Esophagus muscularis mucosa (tissue), 4 donors: ENCODE data around the gene AGAP1.

Experiments
- CTCF ChIP-seq, 3 experiments: fragments of 200-600 bp in 2 of 3; fragments of 450-650 bp in 1 of 3; sonication (generic) in 2 of 3; IDR thresholded peaks; one replicate each; pipeline ENCODE4 v1.5.1; 2017 to 2019; ENCODE audit warnings: antibody characterized with exemption in 3 of 3, mild to moderate bottlenecking in 2 of 3, moderate library complexity in 1 of 3
- EP300 ChIP-seq: sonication (generic); formaldehyde crosslinking; IDR thresholded peaks from one replicate; pipeline ENCODE4 v1.6.1; 2017; ENCODE audit warnings: antibody characterized with exemption
- POLR2A ChIP-seq: fragments of 450-650 bp; IDR thresholded peaks from one replicate; pipeline ENCODE4 v1.6.1; 2017; ENCODE audit warnings: antibody characterized with exemption, moderate library complexity, mild to moderate bottlenecking, low read depth

DNA sequence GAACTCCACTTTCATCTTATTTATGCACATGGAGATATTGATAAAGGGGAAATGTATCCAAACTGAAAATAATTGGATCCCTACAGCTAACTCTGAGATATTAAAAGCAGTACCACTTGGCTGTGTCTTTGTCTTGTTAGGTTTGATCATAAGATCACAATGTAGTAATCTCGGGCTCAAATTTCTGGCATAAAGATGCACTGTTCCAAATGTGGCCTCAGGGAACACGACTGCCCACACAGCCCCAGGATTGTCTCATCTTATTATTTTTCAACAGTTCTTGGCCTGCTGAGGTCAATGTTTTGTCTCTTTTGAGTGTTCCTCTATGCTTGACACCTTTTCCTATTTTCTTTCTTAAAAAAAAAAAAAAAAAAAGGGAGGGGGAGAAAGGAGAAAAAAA is 560.3 kb downstream of the AGAP1 start:
- TF ChIP-seq POLR2A (no peak), EP300 (no peak), CTCF (IDR thresholded peaks at IDR 0.05) (no peak)
